SU-DHL-6 (cell line): ENCODE data around the gene AP2M1.

Experiments used
- EZH2phosphoT487 ChIP-seq: fragments of 200-600 bp; sonication (generic), shearing (Covaris generic); conservative IDR thresholded peaks from 2 replicates; pipeline ENCODE4 v1.6.1; 2018; ENCODE audit warnings: mild to moderate bottlenecking, antibody characterized with exemption, low read length, moderate library complexity, mixed read lengths
- TF ChIP-seq, protein P1 (sequence below): fragments of 200-600 bp; sonication (generic); IDR thresholded peaks from one replicate; pipeline ENCODE4 v1.5.1; 2017; ENCODE audit warnings: antibody characterized with exemption, mild to moderate bottlenecking, low read length, moderate library complexity; ENCODE audit not compliant: insufficient read depth, poor library complexity, severe bottlenecking

DNA sequence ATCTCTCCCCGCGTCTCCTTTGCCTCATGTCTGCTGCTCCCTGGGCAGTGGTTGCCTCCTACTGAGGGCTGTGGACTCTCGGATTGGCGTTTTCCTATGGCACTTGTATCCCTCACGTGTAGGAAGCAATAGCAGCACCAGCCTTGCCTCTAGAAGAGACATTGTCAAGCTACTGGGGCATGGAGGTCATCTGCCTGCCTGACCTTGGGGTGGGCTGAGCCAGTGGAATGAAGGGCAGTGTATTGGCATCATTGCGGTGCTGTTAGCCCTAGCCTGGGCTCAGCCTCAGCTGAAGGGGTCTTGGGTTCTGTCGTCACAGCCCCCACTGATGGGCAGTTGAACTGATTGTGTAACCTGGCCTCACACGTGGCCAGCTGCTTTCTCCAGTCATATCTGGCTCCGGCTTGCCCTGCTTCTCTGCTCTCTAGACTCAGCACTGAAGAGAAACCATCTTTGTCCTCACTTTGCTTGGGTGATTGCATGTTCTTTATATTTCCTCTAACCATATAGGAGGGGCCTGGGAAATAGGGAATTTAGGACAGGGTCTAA is 19.4 kb downstream of the AP2M1 start:
- TF ChIP-seq, protein P1, sequence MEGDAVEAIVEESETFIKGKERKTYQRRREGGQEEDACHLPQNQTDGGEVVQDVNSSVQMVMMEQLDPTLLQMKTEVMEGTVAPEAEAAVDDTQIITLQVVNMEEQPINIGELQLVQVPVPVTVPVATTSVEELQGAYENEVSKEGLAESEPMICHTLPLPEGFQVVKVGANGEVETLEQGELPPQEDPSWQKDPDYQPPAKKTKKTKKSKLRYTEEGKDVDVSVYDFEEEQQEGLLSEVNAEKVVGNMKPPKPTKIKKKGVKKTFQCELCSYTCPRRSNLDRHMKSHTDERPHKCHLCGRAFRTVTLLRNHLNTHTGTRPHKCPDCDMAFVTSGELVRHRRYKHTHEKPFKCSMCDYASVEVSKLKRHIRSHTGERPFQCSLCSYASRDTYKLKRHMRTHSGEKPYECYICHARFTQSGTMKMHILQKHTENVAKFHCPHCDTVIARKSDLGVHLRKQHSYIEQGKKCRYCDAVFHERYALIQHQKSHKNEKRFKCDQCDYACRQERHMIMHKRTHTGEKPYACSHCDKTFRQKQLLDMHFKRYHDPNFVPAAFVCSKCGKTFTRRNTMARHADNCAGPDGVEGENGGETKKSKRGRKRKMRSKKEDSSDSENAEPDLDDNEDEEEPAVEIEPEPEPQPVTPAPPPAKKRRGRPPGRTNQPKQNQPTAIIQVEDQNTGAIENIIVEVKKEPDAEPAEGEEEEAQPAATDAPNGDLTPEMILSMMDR = no peak
- TF ChIP-seq EZH2phosphoT487 = no peak
